ENCODE data around the gene RPS6KA2.

Gene RPS6KA2

GRCh38 chr6:166618251-166618650 lies 8.8 kb downstream of the RPS6KA2 start:
- ChIA-PET POLR2A (ENCODE audit: low non-redundant PET) (no interaction called here), CTCF (no interaction called here)
- no peak for DNase-seq (ENCODE audit: low spot score)
- H3K27ac ChIP-seq = peak overlapping the region; percentile 93
- TF ChIP-seq, protein P1, sequence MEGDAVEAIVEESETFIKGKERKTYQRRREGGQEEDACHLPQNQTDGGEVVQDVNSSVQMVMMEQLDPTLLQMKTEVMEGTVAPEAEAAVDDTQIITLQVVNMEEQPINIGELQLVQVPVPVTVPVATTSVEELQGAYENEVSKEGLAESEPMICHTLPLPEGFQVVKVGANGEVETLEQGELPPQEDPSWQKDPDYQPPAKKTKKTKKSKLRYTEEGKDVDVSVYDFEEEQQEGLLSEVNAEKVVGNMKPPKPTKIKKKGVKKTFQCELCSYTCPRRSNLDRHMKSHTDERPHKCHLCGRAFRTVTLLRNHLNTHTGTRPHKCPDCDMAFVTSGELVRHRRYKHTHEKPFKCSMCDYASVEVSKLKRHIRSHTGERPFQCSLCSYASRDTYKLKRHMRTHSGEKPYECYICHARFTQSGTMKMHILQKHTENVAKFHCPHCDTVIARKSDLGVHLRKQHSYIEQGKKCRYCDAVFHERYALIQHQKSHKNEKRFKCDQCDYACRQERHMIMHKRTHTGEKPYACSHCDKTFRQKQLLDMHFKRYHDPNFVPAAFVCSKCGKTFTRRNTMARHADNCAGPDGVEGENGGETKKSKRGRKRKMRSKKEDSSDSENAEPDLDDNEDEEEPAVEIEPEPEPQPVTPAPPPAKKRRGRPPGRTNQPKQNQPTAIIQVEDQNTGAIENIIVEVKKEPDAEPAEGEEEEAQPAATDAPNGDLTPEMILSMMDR (conservative IDR thresholded peaks at IDR 0.05; ENCODE audit: low read depth) = no peak

DNA sequence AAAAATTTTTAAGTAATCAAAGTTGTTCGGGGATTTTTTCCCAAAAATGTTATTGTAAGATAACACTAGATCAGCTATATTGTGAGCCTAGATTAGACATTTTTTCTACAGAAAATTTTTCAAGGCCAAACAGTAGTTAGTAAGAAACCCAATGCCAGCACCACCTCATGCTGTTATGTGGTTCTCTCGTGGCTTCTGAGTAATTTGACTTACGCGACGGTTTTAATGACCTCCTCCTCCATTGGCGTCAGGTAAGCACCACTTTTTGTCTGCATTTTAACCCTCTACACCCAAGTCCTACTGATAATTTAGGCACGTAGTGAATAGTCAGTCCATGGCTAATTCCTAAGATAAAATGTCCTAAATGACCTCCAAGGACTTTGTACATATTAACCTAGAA lies 9.7 kb downstream of the RPS6KA2 start:
- ChIA-PET POLR2A (ENCODE audit: low non-redundant PET) (no interaction called here), CTCF (no interaction called here)
- no peak for DNase-seq (ENCODE audit: low spot score)

DNA sequence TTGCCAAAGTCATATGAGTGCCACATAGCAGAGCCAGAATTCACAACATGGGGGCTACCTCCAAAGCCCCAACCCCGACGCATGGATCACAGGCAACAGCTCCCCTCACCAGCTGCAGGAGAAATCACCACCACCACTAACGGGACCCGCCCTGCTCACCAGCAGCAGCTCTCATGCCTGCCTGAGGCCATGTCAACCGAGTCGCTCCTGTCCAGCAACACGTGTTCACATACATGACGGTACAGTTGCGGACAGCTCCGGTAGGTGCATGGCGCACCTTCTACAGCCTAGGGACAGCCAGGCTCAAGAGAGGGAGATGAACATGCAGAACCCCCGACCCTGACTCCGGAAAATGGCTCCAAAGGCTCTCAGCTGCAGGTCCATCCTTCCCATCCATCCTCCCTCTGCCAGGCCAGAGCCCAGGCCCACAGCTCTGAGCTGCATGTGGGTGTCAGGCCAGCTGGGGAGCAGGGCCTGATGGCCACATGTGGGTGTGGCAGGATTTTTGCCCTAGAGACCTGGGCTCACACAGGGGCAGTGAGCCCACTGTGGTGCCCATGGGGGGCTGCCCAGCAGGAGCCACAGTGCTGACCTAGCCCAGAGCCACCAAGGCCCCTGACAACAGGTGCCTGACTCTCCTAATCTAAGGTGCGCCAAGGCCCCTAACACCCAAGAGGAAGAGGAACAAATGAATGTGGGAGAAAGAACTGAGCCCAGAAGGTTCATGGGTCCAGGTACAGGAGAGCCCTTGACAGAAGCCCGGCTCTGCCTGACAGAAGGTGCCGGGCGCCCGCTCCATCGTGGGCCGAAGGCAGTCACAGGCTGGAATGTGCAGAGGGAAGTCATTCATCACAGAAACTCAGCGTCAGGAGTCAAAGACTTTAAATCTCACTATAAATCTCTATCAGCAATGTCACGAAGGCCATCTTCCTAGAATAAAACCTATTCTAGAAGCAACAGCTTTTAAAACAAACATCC lies 10.5 kb downstream of the RPS6KA2 start:
- CTCF ChIA-PET = no interaction called here
- POLR2A ChIA-PET (ENCODE audit: low non-redundant PET) = no interaction called here
- TF ChIP-seq, protein P1 (conservative IDR thresholded peaks at IDR 0.05; ENCODE audit: low read depth) = no peak
- no peak for DNase-seq (ENCODE audit: low spot score)
- H3K27ac ChIP-seq = peak overlapping the region; percentile 41

More for the DNA sequence above, 9.7 kb downstream of the RPS6KA2 start:
- H3K27ac ChIP-seq = no peak overlapping the region
- TF ChIP-seq, protein P1 (conservative IDR thresholded peaks at IDR 0.05; ENCODE audit: low read depth) = no peak

DNA sequence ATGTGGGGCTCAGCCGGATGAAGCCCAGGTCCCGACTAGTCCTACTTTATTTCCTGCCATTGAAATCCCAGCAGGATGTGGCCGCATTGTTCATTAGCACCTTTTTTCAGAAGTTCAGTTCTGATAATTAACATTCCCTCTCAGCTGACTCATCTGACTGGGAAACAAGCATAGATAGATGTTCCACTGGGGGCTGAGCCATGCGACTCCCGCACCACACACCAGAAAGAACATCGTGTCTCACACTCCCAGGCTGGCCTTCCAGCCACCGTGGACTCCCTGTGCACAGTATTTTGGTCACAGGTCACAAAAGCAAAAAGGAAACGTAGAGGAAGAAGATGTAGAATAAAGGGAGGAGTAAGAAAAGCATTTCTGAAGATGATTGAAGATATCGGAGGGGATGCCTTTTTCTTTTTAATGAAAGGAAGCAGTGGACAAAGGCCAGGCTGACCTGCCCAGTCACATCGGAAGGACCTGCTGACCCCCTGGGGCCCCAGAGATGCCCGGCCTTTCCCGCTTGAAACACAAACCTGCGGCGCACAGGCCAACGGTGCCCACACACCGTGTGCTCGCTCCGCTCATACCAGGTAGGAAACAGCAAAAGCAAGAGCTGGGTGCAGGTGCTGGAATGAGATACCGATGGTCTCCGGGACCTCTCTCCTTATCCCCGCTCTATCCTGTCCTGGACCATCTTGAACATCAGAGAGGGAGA lies 11.8 kb downstream of the RPS6KA2 start:
- no peak for DNase-seq (ENCODE audit: low spot score)
- ChIA-PET CTCF (no interaction called here), POLR2A (ENCODE audit: low non-redundant PET) (no interaction called here)
- TF ChIP-seq, protein P1 (conservative IDR thresholded peaks at IDR 0.05; ENCODE audit: low read depth) = no peak
- H3K27ac ChIP-seq = peak overlapping the region; percentile 41

DNA sequence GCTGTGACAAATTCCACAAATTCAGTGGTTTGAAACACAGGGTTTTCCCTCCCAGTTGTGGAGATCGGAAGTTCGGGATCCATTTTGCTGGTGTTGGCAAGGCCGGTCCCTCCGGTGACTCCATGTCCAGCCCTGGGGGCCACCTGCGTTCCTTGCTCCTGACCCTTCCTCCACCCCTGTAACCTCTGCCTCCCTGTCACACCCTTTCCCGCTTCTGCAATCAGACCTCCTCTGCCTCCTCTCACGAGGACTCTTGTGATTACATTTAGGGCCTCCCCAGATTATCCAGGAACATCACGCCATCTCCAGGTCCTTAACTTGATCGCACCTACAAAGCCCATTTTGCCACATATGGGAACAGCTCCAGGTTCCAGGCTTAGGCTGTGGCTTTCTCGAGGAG lies 12.5 kb downstream of the RPS6KA2 start:
- no peak for DNase-seq (ENCODE audit: low spot score)
- peak overlapping the region; percentile 41 for H3K27ac ChIP-seq
- TF ChIP-seq, protein P1 (conservative IDR thresholded peaks at IDR 0.05; ENCODE audit: low read depth) = no peak
- CTCF ChIA-PET = no interaction called here
- POLR2A ChIA-PET (ENCODE audit: low non-redundant PET) = no interaction called here

- TF ChIP-seq, protein P1 (conservative IDR thresholded peaks at IDR 0.05; ENCODE audit: low read depth) = no peak
- H3K27ac ChIP-seq = peak overlapping the region; percentile 41
- CTCF ChIA-PET = no interaction called here
- POLR2A ChIA-PET (ENCODE audit: low non-redundant PET) = no interaction called here
- DNase-seq (ENCODE audit: low spot score) = no peak
Observed at GRCh38 chr6:166614171-166614583, 12.9 kb downstream of the RPS6KA2 start.

Data from RWPE1 (cell line).